HFFc6 (cell line): Measurements from ENCODE around the gene FILIP1L. TPM values are rescaled to one million over a fixed set of nuclear protein-coding genes. Genes with fewer than 3 reads are reported as not detected.
A peak's percentile ranks its signal among the peaks of the same experiment; 100 is the strongest.

ENCODE experiments used
- DNase-seq: peaks from one replicate; pipeline ENCODE4 v3.0.0-alpha.2; 2018
- H3K27ac Mint-ChIP-seq: 2 replicates; pipeline ENCODE4 v1.8.0; 2020; ENCODE audit warnings: mild to moderate bottlenecking, mixed read lengths
- H3K27me3 Mint-ChIP-seq: 2 replicates; pipeline ENCODE4 v1.8.0; 2021; ENCODE audit warnings: mild to moderate bottlenecking, moderate library complexity, mixed read lengths; ENCODE audit not compliant: insufficient read depth
- H3K36me3 Mint-ChIP-seq: 2 replicates; pipeline ENCODE4 v1.8.0; 2021; ENCODE audit warnings: low read depth, mixed read lengths
- H3K4me1 Mint-ChIP-seq: 2 replicates; pipeline ENCODE4 v1.8.0; 2020; ENCODE audit warnings: low read depth, mixed read lengths
- H3K4me3 Mint-ChIP-seq: 2 replicates; pipeline ENCODE4 v1.8.0; 2020; ENCODE audit warnings: mild to moderate bottlenecking, moderate library complexity, mixed read lengths
- H3K9me3 Mint-ChIP-seq: 2 replicates; pipeline ENCODE4 v1.8.0; 2020; ENCODE audit warnings: mild to moderate bottlenecking, mixed read lengths
- total RNA-seq, 6 experiments: library from RNA; stranded (reverse); fragmentation: NEBNext Ultra II Directional; extraction: Animal tissue kit (Norgen Biotek cat#: 25700); gene quantifications; 2 replicates in 1 of 6; 3 replicates in 5 of 6; pipeline ENCODE4 v1.2.3, GENCODE V29; 2021
- TF ChIP-seq, protein P1 (sequence below): fragments of 200-600 bp; sonication (generic); IDR thresholded peaks from 2 replicates; pipeline ENCODE4 v1.5.0; 2021; ENCODE audit warnings: antibody characterized with exemption, mild to moderate bottlenecking

FILIP1L gene
- total RNA-seq, 6 experiments from 2014 or later = 37.8 to 54.7 (median 48.2) TPM

DNA sequence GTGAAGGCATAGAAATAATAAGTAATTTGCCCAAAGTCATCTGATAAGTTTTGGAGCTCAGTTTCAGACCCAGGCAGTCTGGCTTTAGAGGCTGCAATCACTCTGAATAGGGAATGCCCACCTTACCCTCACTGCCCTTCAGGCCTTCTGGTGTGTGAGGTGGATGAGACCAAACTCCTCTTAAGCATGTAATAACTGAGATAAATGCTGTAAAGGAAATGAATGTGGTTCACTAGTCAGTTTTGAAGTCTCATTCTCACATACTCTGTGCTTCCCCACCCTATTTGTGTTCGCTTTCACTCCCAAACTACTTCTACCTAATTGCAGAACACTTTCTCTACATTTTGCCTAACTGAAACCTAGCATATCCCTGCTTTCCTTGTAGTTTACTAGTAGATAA, 144.1 kb downstream of the FILIP1L start:
- Mint-ChIP-seq H3K9me3 (no peaks in the 10 kb centered on the region), H3K4me1 (peaks cover 23% of the 10 kb centered on the region), H3K4me3 (no peak overlapping the region), H3K27me3 (no peaks in the 10 kb centered on the region; the same call in 1 of the 2 replicates), H3K27ac (no peak overlapping the region), H3K36me3 (no peaks in the 10 kb centered on the region)
- TF ChIP-seq, protein P1, sequence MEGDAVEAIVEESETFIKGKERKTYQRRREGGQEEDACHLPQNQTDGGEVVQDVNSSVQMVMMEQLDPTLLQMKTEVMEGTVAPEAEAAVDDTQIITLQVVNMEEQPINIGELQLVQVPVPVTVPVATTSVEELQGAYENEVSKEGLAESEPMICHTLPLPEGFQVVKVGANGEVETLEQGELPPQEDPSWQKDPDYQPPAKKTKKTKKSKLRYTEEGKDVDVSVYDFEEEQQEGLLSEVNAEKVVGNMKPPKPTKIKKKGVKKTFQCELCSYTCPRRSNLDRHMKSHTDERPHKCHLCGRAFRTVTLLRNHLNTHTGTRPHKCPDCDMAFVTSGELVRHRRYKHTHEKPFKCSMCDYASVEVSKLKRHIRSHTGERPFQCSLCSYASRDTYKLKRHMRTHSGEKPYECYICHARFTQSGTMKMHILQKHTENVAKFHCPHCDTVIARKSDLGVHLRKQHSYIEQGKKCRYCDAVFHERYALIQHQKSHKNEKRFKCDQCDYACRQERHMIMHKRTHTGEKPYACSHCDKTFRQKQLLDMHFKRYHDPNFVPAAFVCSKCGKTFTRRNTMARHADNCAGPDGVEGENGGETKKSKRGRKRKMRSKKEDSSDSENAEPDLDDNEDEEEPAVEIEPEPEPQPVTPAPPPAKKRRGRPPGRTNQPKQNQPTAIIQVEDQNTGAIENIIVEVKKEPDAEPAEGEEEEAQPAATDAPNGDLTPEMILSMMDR = no peak
- no peak for DNase-seq

DNA sequence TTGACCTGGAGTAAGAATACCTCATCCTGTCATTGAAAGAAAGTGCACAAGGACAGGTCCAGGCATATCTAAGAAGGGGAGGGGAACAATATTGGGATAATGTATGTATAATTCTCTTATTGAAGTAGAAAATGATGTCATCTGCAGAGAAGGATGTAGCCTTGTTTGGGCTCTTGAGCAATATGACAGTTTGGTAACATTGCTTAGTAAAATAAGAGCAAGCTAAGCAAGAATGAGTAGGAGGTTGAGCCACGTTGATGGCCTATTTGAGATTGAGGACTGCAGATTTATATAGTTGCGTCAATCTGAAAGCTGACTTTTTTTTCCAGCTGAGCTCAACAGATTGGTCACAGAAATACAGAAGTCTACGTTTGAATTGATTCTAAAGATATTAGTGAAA, 145.2 kb downstream of the FILIP1L start:
- Mint-ChIP-seq H3K9me3 (no peaks in the 10 kb centered on the region), H3K27me3 (no peaks in the 10 kb centered on the region; the same call in 1 of the 2 replicates), H3K4me1 (peaks cover 31% of the 10 kb centered on the region), H3K36me3 (no peaks in the 10 kb centered on the region), H3K27ac (no peak overlapping the region), H3K4me3 (no peak overlapping the region)
- DNase-seq = no peak
- TF ChIP-seq, protein P1 = no peak

DNA sequence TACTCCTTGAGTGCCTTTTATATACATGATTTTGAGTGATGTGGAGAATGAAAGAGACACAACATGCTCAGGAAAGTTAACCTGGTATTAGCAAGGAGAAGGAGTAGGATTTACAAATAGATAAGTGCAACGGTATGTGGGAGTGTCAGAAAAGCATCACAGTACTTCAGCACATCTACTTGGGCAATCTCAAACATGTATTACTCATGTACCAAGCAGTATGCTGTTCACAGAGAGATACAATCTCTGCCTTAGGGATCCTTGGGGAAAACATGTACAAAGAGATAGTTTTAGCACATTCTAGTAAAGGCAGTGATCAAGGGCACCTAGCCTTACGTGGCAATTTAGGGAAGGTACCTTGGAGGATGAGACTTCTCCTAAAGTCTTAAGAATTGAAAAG, 146.5 kb downstream of the FILIP1L start:
- Mint-ChIP-seq H3K27ac (peak overlapping the region; percentile 27; the same call in 1 of the 2 replicates), H3K27me3 (no peaks in the 10 kb centered on the region; the same call in 1 of the 2 replicates), H3K4me1 (peaks cover 38% of the 10 kb centered on the region), H3K4me3 (no peak overlapping the region), H3K36me3 (no peaks in the 10 kb centered on the region), H3K9me3 (no peaks in the 10 kb centered on the region)
- DNase-seq = peak; percentile 73
- TF ChIP-seq, protein P1 = no peak

DNA sequence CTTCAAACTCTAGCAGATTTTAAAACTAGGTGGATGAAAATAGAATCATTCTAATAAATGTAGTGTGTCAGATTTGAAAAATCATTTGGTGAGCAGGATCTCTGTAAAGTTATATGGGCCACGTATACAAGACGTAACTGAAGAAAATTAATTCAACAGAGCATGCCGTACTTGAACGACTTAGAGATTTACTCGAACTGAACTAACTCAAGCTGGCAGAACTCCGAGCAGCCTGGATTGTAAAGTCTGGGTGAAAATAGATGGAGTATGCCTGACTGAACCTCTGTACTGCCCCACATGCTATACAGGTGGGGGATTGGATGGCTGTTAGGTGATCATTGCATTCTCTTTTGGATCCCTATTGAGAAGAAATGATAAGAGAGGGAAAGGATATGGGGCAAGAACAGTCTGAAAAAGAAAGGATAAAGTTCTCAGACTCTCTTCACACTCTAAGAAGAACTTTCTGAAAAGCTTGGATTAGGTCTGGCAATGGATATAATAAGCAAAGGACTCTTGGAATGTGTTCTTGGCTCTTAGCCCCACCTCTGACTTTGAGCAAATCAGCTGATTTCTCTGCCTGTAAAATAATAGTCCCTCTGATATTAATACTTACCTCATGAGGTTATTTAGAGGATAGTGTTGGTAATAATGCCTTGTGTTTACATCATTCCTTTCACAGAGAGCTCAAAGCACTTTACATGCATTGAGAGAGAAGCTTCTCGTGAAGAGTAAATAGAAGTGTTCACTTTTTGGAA, 147.5 kb downstream of the FILIP1L start:
- DNase-seq = peak; percentile 10

DNA sequence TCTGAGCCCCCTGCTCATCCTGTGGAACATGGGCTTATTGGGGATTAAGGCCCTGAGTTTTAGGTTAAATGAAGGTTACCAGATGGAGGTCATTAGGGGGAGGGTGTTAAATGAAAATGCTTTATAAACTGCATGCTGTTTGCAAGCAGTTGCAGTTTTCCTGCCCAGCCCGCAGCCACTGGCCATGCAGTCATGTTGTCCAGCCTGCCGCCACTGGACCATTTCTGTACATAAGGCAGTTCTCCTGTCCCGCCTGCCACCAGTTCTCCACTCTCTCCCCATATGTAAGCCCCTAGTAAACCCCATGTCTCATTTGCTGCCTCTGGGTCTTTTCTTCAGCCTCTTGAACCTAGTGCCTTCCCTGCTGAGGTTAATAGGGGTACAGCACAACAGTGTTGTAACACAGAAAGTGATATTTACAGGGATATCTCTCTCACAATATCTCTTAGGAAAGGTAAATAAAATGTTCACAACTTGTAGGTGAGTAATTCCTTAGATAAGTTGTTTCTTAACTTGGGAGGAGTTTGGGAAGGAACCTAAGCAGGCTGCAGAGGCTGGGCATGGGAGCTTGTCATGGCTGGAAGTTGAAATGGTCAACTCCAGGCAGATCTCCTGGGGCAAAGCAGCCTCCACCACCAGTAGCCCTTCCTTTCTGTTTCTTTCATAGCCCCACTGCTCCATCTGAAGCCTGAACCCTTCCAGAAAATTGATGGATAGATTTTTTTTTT, 148.5 kb downstream of the FILIP1L start:
- no peak overlapping the region for H3K4me3 Mint-ChIP-seq
- no peak overlapping the region for H3K27ac Mint-ChIP-seq
- H3K4me1 Mint-ChIP-seq = peaks cover 58% of the 10 kb centered on the region

More for the DNA sequence above, 147.5 kb downstream of the FILIP1L start:
- peaks cover 48% of the 10 kb centered on the region for H3K4me1 Mint-ChIP-seq
- no peaks in the 10 kb centered on the region for H3K36me3 Mint-ChIP-seq
- no peaks in the 10 kb centered on the region; the same call in 1 of the 2 replicates for H3K27me3 Mint-ChIP-seq
- H3K4me3 Mint-ChIP-seq = no peak overlapping the region
- no peak overlapping the region; the same call in 1 of the 2 replicates for H3K27ac Mint-ChIP-seq
- H3K9me3 Mint-ChIP-seq = no peaks in the 10 kb centered on the region
- TF ChIP-seq, protein P1 = no peak

More for the DNA sequence above, 148.5 kb downstream of the FILIP1L start:
- no peak for DNase-seq
- Mint-ChIP-seq H3K36me3 (no peaks in the 10 kb centered on the region), H3K27me3 (no peaks in the 10 kb centered on the region), H3K9me3 (no peaks in the 10 kb centered on the region)
- TF ChIP-seq, protein P1 = no peak
